Epithelial cell of esophagus (primary cell): ENCODE results near the gene ZNF469.

Experiments
- DNase-seq: peaks from one replicate; pipeline ENCODE4 v3.0.0; 2010; ENCODE audit warnings: low read depth
- H3K4me3 ChIP-seq: 2 replicates; pipeline ENCODE4 v1.5.1; 2011; ENCODE audit warnings: mild to moderate bottlenecking, low read length, control low read depth
- TF ChIP-seq, protein P1 (sequence below): IDR thresholded peaks from 2 replicates; pipeline ENCODE4 v1.5.1; 2011; ENCODE audit warnings: low read depth, mild to moderate bottlenecking, low read length, control low read depth, inconsistent platforms; ENCODE audit not compliant: insufficient read depth; ENCODE audit errors: missing control alignments

Gene ZNF469

DNA sequence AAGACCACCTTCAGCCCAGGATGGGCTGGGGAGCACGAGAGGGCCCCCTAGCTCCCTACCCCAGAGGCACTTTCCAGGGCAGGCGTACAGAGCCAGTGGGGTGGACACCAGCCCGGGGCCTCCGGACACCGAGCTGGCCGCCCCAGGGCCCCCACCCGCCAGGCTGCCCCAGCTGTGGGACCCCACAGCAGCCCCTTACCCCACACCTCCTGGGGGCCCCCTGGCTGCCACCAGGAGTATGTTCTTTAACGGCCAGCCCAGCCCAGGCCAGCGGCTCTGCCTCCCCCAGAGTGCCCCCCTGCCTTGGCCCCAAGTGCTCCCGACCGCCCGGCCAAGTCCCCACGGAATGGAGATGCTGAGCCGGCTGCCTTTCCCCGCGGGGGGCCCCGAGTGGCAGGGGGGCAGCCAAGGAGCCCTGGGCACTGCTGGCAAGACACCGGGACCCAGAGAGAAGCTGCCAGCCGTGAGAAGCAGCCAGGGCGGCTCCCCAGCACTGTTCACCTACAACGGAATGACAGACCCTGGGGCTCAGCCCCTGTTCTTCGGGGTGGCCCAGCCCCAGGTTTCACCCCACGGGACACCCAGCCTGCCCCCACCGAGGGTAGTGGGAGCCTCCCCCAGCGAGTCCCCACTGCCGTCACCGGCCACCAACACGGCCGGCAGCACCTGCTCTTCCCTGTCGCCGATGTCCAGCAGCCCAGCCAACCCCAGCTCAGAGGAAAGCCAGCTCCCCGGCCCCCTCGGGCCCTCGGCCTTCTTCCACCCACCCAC, 46.0 kb downstream of the ZNF469 start:
- no peak for DNase-seq
- H3K4me3 ChIP-seq: no peak overlapping the region
- TF ChIP-seq, protein P1, sequence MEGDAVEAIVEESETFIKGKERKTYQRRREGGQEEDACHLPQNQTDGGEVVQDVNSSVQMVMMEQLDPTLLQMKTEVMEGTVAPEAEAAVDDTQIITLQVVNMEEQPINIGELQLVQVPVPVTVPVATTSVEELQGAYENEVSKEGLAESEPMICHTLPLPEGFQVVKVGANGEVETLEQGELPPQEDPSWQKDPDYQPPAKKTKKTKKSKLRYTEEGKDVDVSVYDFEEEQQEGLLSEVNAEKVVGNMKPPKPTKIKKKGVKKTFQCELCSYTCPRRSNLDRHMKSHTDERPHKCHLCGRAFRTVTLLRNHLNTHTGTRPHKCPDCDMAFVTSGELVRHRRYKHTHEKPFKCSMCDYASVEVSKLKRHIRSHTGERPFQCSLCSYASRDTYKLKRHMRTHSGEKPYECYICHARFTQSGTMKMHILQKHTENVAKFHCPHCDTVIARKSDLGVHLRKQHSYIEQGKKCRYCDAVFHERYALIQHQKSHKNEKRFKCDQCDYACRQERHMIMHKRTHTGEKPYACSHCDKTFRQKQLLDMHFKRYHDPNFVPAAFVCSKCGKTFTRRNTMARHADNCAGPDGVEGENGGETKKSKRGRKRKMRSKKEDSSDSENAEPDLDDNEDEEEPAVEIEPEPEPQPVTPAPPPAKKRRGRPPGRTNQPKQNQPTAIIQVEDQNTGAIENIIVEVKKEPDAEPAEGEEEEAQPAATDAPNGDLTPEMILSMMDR: no peak

DNA sequence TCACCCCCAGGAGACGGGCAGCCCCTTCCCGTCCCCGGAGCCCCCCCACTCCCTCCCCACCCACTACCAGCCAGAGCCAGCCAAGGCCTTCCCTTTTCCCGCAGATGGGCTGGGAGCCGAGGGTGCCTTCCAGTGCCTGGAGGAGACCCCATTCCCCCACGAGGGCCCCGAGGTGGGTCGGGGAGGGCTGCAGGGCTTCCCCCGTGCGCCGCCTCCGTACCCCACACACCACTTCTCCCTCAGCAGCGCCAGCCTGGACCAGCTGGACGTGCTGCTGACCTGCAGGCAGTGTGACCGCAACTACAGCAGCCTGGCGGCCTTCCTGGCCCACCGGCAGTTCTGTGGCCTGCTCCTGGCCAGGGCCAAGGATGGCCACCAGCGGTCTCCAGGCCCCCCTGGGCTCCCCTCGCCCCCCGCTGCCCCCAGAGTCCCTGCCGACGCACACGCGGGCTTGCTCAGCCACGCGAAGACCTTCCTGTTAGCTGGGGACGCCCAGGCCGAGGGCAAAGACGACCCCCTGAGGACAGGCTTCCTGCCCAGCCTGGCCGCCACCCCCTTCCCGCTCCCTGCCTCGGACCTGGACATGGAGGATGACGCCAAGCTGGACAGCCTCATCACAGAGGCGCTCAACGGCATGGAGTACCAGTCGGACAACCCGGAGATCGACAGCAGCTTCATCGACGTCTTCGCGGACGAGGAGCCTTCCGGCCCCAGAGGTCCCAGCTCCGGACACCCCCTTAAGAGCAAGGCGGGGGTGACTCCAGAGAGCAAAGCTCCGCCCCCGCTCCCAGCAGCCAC, 46.8 kb downstream of the ZNF469 start:
- no peak for DNase-seq
- no peak overlapping the region for H3K4me3 ChIP-seq
- TF ChIP-seq, protein P1: no peak

DNA sequence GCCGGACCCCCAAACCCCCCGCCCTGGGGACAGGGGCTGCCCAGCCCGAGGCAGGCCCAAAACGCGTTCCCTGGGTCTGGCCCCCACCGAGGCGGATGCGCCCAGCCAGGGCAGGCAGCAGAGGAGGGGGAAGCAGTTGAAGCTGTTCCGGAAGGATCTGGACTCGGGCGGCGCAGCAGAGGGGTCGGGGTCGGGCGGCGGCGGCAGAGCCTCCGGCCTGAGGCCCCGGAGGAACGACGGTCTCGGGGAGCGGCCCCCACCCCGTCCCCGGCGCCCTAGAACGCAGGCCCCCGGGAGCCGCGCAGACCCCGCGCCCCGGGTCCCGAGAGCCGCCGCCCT, 47.4 kb downstream of the ZNF469 start:
- H3K4me3 ChIP-seq: no peak overlapping the region
- TF ChIP-seq, protein P1: no peak
- DNase-seq: no peak

DNA sequence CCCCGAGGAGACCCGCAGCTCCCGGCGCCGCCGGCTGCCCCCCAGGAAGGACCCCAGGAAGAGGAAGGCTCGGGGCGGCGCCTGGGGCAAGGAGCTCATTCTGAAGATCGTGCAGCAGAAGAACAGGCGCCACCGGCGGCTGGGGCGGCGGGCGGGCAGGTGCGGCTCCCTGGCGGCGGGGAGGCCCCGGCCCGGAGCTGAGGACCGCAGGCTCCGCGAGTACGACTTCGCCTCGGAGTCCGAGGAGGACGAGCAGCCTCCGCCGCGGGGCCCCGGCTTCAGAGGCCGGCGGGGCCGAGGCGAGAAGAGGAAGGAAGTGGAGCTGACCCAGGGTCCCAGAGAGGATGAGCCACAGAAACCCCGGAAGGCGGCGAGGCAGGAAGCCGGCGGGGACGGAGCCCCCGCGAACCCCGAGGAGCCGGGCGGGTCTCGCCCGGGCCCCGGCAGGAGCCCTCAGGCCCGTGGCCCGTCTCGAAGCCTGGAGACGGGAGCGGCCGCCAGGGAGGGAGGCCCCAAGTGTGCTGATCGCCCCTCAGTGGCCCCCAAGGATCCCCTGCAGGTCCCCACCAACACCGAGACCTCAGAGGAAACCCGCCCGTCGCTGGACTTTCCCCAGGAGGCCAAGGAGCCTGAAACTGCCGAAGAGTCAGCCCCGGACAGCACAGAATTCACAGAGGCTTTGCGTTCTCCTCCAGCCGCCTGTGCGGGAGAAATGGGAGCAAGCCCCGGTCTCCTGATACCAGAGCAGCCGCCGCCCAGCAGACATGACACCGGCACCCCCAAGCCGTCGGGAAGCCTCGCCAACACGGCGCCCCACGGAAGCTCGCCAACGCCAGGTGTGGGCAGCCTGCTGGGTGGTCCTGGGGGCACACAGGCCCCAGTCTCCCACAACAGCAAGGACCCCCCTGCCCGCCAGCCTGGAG, 48.0 kb downstream of the ZNF469 start:
- DNase-seq: no peak
- TF ChIP-seq, protein P1: no peak
- no peak overlapping the region for H3K4me3 ChIP-seq

DNA sequence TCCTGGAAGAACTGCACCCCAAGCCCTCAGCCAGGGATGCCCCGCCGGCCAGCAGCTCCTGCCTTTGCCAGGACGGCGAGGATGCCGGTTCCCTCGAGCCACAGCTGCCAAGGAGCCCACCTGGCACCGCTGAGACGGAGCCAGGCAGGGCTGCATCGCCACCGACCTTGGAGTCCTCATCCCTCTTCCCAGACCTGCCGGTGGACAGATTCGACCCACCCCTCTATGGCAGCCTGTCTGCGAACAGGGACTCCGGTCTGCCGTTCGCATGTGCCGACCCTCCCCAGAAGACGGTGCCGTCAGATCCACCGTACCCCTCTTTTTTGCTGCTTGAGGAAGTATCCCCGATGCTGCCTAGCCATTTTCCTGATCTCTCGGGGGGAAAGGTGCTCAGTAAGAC, 48.9 kb downstream of the ZNF469 start:
- TF ChIP-seq, protein P1: no peak
- DNase-seq: no peak
- H3K4me3 ChIP-seq: no peak overlapping the region

DNA sequence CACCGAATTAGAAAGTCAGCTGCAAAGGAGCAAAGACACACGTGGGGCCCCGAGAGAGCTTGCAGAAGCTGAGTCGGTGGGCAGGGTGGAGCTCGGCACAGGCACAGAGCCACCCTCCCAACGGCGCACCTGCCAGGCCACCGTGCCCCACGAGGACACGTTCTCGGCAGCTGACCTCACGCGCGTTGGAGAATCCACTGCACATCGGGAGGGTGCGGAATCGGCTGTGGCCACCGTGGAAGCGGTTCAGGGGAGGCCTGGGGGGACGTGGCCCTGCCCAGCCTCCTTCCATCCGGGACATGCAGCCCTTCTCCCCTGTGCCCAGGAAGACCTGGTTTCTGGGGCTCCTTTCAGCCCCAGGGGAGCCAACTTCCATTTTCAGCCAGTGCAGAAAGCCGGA, 49.4 kb downstream of the ZNF469 start:
- H3K4me3 ChIP-seq: no peak overlapping the region
- DNase-seq: no peak
- TF ChIP-seq, protein P1: no peak
